Activated T-helper 1 cell treated with anti-CD3 and anti-CD28 coated beads, Interleukin-12 subunit alpha, Interleukin-12 subunit beta, Interleukin-2, Interleukin-4 antibody, amounts not matched to agents 30 ng/mL and 10 ng/mL and 1 ng/mL, durations not matched to agents 14 hours and 24 hours and 36 hours (primary cell): Measurements from ENCODE around the gene TRIM47. TPM values are rescaled to one million over a fixed set of nuclear protein-coding genes. Genes with fewer than 3 reads are reported as not detected.
A peak's percentile ranks its signal among the peaks of the same experiment; 100 is the strongest.
"Not testable (repeated sequence)": the region's sequence is repeated elsewhere in the genome, so short reads cannot be mapped to it uniquely, and the experiment has no call there.

Experiments used
- DNase-seq: peaks from one replicate; pipeline ENCODE4 v3.0.0; 2021; ENCODE audit warnings: low spot score
- H3K27ac Mint-ChIP-seq: one replicate; pipeline ENCODE4 v1.8.0; 2021; ENCODE audit warnings: mild to moderate bottlenecking, mixed read lengths
- H3K27me3 Mint-ChIP-seq: one replicate; pipeline ENCODE4 v1.8.0; 2022; ENCODE audit warnings: mild to moderate bottlenecking, moderate library complexity, mixed read lengths; ENCODE audit not compliant: insufficient read depth
- H3K36me3 Mint-ChIP-seq: one replicate; pipeline ENCODE4 v1.8.0; 2021; ENCODE audit warnings: low read depth, mixed read lengths
- H3K4me1 Mint-ChIP-seq: one replicate; pipeline ENCODE4 v1.8.0; 2021; ENCODE audit warnings: low read depth, mixed read lengths
- H3K4me3 Mint-ChIP-seq: one replicate; pipeline ENCODE4 v1.8.0; 2021; ENCODE audit warnings: mild to moderate bottlenecking, moderate library complexity, mixed read lengths
- H3K9me3 Mint-ChIP-seq: one replicate; pipeline ENCODE4 v1.8.0; 2021; ENCODE audit warnings: mixed read lengths
- intact Hi-C: fragments of 100-400 bp; cut with micrococcal nuclease; formaldehyde crosslinking; loops from one replicate; pipeline ENCODE4 v1.15.1; 2024
- total RNA-seq: library from RNA; stranded (reverse); gene quantifications from 2 replicates; pipeline ENCODE4 v1.2.3, GENCODE V29; 2022

The TRIM47 gene
- total RNA-seq, 1 donor from 2014 or later, result 30.5 TPM

DNA sequence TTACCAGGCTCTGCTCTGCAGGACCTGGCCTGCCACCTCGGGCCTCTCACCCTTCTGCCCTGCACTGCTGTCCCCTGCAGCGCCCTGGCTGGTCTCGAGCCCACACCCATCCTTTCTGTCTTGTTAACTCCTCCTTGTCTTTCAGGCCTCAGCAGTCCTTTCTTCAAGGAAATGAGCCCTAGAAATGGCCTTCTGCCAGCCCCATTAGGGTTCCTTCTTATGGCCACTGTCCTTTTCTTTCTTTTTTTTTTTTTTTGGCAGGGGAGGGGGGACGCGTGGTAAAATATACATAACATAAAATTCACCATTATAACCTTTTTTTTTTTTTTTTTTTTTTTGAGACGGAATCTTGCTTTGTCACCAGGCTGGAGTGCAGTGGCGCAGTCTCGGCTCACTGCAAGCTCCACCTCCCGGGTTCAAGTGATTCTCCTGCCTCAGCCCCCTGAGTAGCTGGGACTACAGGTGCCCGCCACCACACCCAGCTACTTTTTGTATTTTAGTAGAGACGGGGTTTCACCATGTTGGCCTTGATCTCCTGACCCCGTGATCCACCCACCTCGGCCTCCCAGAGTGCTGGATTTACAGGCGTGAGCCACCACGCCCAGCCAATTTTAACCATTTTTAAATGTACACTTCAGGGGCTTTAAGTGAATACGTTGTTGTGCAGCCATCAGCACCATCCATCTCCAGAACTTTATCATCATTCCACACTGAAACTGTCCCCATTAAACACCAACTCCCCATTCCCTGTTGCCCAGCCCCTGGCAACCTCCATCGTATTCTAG is 12.8 kb downstream of the TRIM47 start:
- peak overlapping the region; percentile 50 for H3K4me3 Mint-ChIP-seq

DNA sequence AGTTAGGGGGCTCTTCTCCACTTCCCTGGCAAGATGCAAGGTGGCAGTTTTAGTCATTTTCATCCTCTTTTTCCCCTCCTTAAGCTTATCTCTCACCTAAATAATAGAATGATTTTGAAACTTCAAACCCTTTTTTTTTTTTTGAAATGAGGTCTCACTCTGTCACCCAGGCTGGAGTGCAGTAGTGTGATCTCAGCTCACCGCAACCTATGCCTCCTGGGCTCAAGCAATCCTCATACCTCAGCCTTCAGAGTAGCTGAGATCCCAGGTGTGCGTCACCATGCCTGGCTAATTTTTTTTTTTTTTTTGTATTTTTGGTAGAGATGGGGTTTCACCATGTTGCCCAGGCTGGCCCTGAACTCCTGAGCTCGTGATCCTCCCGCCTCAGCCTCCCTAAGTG is 13.5 kb downstream of the TRIM47 start:
- peak overlapping the region; percentile 82 for H3K27ac Mint-ChIP-seq
- H3K27me3 Mint-ChIP-seq, DNase-seq, H3K36me3 Mint-ChIP-seq, H3K9me3 Mint-ChIP-seq, intact Hi-C loops: not testable (repeated sequence)
- peak overlapping the region; percentile 50 for H3K4me3 Mint-ChIP-seq
- H3K4me1 Mint-ChIP-seq, result peaks cover 21% of the 10 kb centered on the region

More for the DNA sequence above, 12.8 kb downstream of the TRIM47 start:
- DNase-seq, intact Hi-C loops, H3K9me3 Mint-ChIP-seq, H3K27me3 Mint-ChIP-seq, H3K36me3 Mint-ChIP-seq: not testable (repeated sequence)
- H3K4me1 Mint-ChIP-seq, result peaks cover 21% of the 10 kb centered on the region
- peak overlapping the region; percentile 82 for H3K27ac Mint-ChIP-seq

DNA sequence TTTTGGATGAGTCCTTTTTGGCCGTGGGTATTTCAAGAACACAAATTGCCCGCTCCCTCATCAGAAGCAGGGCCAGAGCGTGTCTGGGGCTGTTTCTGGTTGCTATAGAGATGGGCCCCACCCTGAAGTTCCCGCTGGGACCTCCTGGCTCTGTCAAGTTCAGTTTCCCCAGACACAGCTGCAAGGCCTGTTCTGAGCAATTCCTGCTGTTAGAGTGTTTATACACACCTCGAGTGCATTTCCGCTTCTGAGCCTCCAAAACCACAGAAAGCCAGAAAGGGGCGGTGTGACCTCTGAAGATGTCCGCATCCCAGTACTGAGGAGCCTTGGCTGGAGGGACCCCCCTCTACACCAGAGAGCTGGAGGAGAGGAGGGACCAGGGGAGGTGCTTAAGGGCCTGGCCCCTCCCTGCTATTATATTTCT is 13.9 kb downstream of the TRIM47 start:
- Mint-ChIP-seq H3K36me3 (peaks cover 1% of the 10 kb centered on the region), H3K4me1 (peaks cover 21% of the 10 kb centered on the region), H3K27me3 (no peaks in the 10 kb centered on the region), H3K4me3 (peak overlapping the region; percentile 50), H3K9me3 (no peaks in the 10 kb centered on the region), H3K27ac (peak overlapping the region; percentile 82)
- intact Hi-C loops, result no loop called here
- DNase-seq, result peak; percentile 62

DNA sequence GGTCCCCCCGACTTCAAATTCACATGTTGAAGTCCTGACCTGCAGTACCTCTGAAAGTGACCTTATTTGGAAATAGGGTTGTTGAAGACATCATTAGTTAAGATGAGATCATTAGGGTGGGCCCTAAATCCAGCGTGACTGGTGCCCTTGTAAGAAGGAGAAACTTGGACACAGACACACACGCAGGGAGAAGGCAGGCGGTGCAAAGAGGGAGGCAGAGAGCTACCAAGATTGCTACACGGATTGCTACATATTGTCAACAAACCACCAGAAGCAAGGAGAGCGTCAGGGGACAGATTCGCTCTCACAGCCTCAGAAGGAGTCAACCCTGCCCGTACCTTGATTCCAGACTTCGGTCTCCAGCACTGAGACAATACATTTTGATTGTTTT is 16.5 kb downstream of the TRIM47 start:
- no peak for DNase-seq
- H3K36me3 Mint-ChIP-seq, result peaks cover 1% of the 10 kb centered on the region
- peaks cover 38% of the 10 kb centered on the region for H3K4me1 Mint-ChIP-seq
- H3K4me3 Mint-ChIP-seq, result no peak overlapping the region
- H3K9me3 Mint-ChIP-seq, result no peaks in the 10 kb centered on the region
- intact Hi-C loops, result no loop called here
- H3K27ac Mint-ChIP-seq, result peak overlapping the region; percentile 79
- H3K27me3 Mint-ChIP-seq, result no peaks in the 10 kb centered on the region

DNA sequence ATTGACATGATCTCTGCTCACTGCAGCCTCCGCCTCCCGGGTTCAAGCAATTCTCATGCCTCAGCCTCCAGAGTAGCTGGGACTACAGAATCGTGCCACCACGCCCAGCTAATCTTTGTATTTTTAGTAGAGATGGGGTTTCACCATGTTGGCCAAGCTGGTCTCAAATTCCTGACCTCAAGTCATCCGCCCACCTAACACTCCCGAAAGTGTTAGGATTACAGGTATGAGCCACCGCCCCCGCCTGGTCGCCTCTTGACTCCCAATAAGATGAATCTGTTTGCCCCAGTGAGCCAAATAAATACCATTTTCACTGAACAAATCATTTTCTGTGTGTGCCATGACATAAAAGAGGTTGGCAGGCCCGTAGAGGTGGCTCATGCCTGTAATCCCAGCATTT is 19.0 kb downstream of the TRIM47 start:
- DNase-seq, H3K4me3 Mint-ChIP-seq, intact Hi-C loops, H3K27me3 Mint-ChIP-seq, H3K36me3 Mint-ChIP-seq, H3K9me3 Mint-ChIP-seq: not testable (repeated sequence)
- peaks cover 29% of the 10 kb centered on the region for H3K4me1 Mint-ChIP-seq
- H3K27ac Mint-ChIP-seq, result peak overlapping the region; percentile 86

DNA sequence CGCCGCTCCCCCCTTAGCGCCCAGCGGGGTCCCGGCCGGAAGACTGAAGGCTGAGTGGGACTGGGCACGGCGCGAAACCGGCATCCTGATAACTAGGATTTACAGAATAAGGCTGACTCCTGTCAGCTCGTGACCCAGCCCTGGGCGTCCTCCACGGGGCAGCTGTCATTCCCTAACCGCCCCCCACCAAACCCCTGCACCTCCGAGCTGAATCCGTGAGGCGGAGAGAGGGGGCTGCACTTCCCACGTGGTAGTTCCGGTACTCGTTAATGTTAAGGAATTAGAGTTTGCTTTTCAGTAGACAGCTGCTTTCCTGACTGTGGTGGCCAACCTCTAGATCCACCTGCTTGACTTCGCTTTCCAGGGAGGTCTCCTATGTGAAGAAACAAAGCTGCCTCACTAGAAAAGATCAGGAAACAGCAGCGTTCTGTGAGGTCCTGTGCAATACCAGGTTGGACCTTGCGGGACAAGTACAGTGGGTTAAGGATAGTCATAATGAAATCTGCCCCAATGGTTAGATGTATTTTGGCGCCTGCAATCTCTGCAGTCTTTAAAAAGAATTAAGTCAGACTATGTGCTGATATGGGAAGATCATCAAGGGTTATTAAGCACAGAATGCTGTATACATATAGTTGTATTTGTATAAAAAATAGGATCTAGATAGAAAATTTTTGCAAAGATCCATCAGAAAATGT is 22.2 kb downstream of the TRIM47 start:
- Mint-ChIP-seq H3K36me3 (peaks cover 2% of the 10 kb centered on the region), H3K9me3 (no peaks in the 10 kb centered on the region), H3K4me1 (peaks cover 34% of the 10 kb centered on the region), H3K4me3 (no peak overlapping the region), H3K27me3 (no peaks in the 10 kb centered on the region), H3K27ac (peak overlapping the region; percentile 88)
- intact Hi-C loops, result no loop called here
- no peak for DNase-seq

DNA sequence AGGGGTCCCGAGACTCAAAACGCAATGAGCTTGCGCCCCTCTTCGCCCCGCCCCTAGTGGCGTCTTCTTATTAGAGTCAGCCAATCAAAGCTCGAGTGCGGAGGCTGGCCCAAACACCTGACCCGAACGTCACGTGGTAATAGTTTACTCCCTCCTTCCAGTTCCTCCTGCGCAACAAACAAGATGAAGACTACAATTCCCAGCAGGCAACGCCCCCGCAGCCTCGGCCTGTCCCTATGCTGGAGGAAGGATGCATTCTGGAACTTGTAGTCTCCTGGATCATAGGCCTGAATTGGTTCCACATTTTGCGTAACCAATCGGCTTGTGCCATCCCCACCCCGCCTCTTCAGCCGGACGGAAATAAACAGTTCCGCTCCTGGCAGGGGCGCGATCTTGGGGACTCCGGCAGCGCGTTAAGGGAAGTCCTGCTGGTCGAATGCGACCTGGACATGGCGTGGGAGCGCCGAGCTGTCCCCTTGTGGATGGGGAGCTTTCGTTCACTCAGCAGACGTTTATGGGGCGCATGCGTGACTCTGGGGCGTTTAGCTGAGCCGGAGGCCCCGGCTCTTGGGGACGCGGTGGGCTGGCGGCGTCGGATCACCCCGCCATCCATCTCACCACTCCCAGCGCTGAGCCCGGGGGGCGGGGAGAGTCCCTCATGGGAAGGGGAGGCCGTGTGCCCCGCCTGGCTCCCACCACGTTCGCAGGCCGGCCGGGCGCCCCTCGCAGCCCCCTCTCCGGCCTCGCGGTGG is 22.9 kb downstream of the TRIM47 start, which contains the start of gene WBP2:
WBP2 (minus strand) TSS at position 26 of the 752 bp plus-strand sequence. CDS start 38 bp downstream, outside the sequence.
- Mint-ChIP-seq H3K4me1 (peaks cover 34% of the 10 kb centered on the region), H3K9me3 (no peaks in the 10 kb centered on the region), H3K27me3 (no peaks in the 10 kb centered on the region), H3K36me3 (peaks cover 2% of the 10 kb centered on the region), H3K4me3 (no peak within 1 kb of the TSS), H3K27ac (peak within 1 kb of the TSS; percentile 88)
- intact Hi-C loops, result loop anchor here (1.0 to 2.0 kb wide), 11 partner anchors 11 to 189 kb away; partner anchors contain the start of genes ACOX1, FBF1, MRPL38 and RECQL5
- peak; percentile 96 for DNase-seq

DNA sequence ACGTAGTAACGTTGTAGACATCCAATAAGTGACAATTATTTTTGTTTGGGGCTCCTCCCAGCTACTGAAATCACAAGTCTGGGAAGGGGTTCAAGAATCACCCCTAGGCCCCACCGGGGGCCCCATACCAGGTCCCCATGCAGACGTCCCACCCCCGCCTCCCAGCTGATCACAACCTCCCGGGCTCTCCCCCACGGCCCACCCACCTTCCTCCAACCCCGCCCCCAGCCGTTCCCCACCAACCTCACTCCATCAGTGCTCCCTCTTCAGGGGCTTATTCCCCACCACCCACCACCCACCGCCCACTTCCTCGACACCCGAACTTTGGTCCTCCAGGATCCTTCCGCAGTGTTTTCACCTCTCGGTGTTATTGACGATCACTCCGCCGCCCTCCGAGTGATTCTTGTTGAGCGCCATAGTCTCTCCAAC is 23.5 kb downstream of the TRIM47 start:
- H3K9me3 Mint-ChIP-seq, result no peaks in the 10 kb centered on the region
- H3K36me3 Mint-ChIP-seq, result peaks cover 3% of the 10 kb centered on the region
- H3K4me3 Mint-ChIP-seq, result no peak overlapping the region
- DNase-seq, result no peak
- H3K4me1 Mint-ChIP-seq, result peaks cover 34% of the 10 kb centered on the region
- H3K27me3 Mint-ChIP-seq, result no peaks in the 10 kb centered on the region
- H3K27ac Mint-ChIP-seq, result no peak overlapping the region
- intact Hi-C loops, result loop anchor here (1.0 to 2.0 kb wide), 11 partner anchors 11 to 188 kb away; partner anchors contain the start of genes ACOX1, FBF1, MRPL38 and RECQL5

DNA sequence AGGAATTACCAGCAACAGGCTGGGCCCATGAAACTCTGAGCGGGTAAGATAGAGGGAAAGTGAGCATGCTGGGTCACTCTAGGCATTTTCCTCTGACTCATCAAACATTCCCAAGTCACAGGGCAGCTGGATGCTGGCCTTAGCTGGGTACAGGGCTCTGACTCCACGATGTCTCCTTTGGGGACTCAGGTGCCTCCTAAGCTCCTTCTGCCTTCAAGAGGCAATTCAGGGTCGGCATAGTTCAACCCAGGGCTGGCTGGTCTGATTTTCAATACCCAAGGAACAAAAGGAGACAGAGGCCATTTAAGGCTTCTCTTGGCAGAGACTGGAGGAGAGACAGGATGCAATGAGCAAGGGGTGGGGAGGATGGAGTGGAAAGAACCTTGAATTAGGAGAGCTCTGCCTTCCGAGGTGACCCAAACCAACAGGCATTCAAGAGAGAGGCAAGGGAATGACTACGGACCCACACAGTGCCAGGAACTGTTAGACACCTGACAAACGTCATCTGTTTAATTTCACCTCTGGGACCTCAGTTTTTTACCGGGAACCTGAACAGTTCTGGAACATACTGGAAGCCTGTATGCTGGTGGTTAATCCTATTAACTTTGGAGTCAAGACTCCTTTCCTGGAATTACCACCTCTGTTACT is 24.2 kb downstream of the TRIM47 start:
- Mint-ChIP-seq H3K9me3 (no peaks in the 10 kb centered on the region), H3K4me1 (peaks cover 32% of the 10 kb centered on the region), H3K4me3 (no peak overlapping the region), H3K36me3 (peaks cover 7% of the 10 kb centered on the region), H3K27ac (no peak overlapping the region), H3K27me3 (no peaks in the 10 kb centered on the region)
- DNase-seq, result no peak
- intact Hi-C loops, result loop anchor here (2.0 kb wide), 2 partner anchors 23 to 187 kb away; partner anchors contain the start of genes RECQL5 and SAP30BP

DNA sequence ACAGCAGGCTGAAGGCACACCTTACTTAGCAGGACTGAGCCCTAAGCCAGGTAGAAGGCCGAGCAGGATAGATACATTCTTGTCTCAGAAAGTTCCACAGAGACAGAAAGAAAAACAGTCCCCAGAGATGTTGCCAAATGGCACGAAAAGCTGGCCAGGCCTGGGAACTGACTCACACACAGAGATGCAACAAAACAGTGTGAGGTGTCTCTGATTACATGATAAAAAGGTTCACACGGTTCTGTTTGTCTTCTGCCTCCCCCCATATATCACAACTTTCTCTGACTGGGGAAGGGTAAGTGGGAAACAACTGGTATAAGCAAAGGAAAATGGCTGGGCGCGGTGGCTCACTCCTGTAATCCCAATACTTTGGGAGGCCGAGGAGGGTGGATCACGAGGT is 24.9 kb downstream of the TRIM47 start:
- Mint-ChIP-seq H3K36me3 (peaks cover 8% of the 10 kb centered on the region), H3K4me3 (no peak overlapping the region), H3K27ac (no peak overlapping the region), H3K9me3 (no peaks in the 10 kb centered on the region), H3K4me1 (peaks cover 27% of the 10 kb centered on the region), H3K27me3 (no peaks in the 10 kb centered on the region)
- intact Hi-C loops, result no loop called here
- no peak for DNase-seq

DNA sequence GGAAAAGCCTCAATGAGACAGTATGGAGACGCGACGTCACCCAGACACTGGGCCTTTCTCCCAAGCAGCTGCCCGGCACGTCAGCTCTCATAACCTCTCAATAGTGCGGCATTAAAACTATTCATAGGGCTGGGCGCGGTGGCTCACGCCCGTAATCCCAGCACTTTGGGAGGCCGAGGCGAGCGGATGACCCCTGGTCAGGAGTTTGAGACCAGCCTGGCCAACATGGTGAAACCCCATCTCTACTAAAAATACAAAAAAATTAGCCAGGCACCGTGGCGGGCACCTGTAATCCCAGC is 26.7 kb downstream of the TRIM47 start:
- H3K36me3 Mint-ChIP-seq, result peaks cover 18% of the 10 kb centered on the region
- peaks cover 22% of the 10 kb centered on the region for H3K4me1 Mint-ChIP-seq
- intact Hi-C loops, H3K4me3 Mint-ChIP-seq, H3K27me3 Mint-ChIP-seq, H3K27ac Mint-ChIP-seq, DNase-seq, H3K9me3 Mint-ChIP-seq: not testable (repeated sequence)

DNA sequence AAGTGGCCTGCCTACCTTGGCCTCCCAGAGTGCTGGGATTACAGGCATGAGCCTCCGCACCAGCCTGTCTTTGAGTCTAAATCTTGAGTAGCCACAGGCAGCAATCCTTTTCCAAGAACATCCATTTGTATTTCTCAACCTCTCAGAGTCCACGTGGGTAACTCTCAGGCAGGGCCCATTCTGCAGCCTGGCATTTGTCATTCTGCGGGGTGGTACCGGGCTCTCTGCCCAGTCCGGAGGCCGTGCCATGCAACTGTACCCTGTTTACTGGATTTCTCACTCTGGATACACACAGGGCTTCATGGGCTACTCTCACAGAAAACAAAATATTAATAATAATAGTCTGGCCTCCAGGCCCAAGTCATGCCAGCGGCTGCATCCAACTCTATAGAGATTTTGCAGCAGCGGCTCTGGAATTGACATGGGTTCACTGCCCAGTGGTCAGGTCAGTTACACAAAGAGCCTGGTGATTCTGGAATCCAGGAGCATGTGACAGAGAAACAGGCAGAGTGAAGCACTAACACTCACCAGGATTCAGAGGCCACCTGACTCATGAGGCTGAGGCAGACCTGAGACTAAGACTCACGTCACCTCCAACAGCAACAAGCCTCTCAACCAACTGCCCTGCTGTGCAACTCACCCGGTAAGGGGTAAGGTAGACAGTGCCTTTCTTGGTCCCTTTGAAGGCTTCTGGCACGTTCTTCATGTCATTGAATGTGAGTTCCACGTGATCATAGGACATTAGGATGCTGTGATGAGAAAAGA is 27.3 kb downstream of the TRIM47 start:
- intact Hi-C loops, result no loop called here
- H3K27me3 Mint-ChIP-seq, result no peaks in the 10 kb centered on the region
- no peaks in the 10 kb centered on the region for H3K9me3 Mint-ChIP-seq
- no peak overlapping the region for H3K27ac Mint-ChIP-seq
- H3K4me1 Mint-ChIP-seq, result peaks cover 17% of the 10 kb centered on the region
- DNase-seq, result no peak
- H3K36me3 Mint-ChIP-seq, result peaks cover 20% of the 10 kb centered on the region
- no peak overlapping the region for H3K4me3 Mint-ChIP-seq
